ENCODE measurements around the gene IQCH. TPM values are rescaled to one million over a fixed set of nuclear protein-coding genes. Genes with fewer than 3 reads are reported as not detected.

The IQCH gene
- polyA plus RNA-seq, 3 donors: 0.03 TPM; not detected in 2

- no CpG with 5 or more reads among the region's 5 CpGs for WGBS (ENCODE audit: insufficient coverage)
- no peak for DNase-seq
- Histone ChIP-seq H3K79me2 (ENCODE audit: insufficient read depth, low read length) (no peaks in the 10 kb centered on the region), H3K4me3 (replicated peaks in 1 of 3; ENCODE audit: low read depth in 2 of 3, low read length in 3 of 3) (no peak overlapping the region), H3K36me3 (replicated peaks in 1 of 2; ENCODE audit: control insufficient read depth in 1 of 2, insufficient read depth in 2 of 2, low read length in 2 of 2) (no peaks in the 10 kb centered on the region), H4K20me1 (ENCODE audit: insufficient read depth, low read length) (no peaks in the 10 kb centered on the region), H2AFZ (ENCODE audit: insufficient read depth, low read depth, low read length, poor library complexity, severe bottlenecking) (no peak overlapping the region), H3K9me3 (replicated peaks in 1 of 2; ENCODE audit: control insufficient read depth in 1 of 2, insufficient read depth in 1 of 2, low read length in 2 of 2) (peaks cover 0 to 1% of the 10 kb centered on the region in 2 donors), H3K9ac (ENCODE audit: insufficient read depth, low read length, poor library complexity, severe bottlenecking) (no peak overlapping the region), H3K27me3 (ENCODE audit: control insufficient read depth in 2 of 2, insufficient read depth in 2 of 2, low read length in 2 of 2) (no peaks in the 10 kb centered on the region), H3K4me1 (ENCODE audit: control insufficient read depth in 1 of 2, insufficient read depth in 2 of 2, low read length in 2 of 2) (no peaks in the 10 kb centered on the region), H3K27ac (ENCODE audit: low read depth in 1 of 2, low read length in 2 of 2) (no peak overlapping the region), H3K4me2 (replicated peaks; ENCODE audit: extremely low read depth, low read length, poor library complexity, severe bottlenecking) (no peak overlapping the region)
- Mint-ChIP-seq H3K4me1 (no peaks in the 10 kb centered on the region), H3K27me3 (ENCODE audit: low read depth in 3 of 3) (no peaks in the 10 kb centered on the region), H3K4me3 (no peak overlapping the region), H3K36me3 (no peaks in the 10 kb centered on the region), H3K9me3 (peaks cover 0 to 3% (median 0%) of the 10 kb centered on the region in 7 donors), H3K27ac (no peak overlapping the region)
- TF ChIP-seq CTCF (IDR thresholded peaks at IDR 0.05): no peak
- intact Hi-C loops (cut with micrococcal nuclease): no loop called here
These were observed 103.8 kb downstream of the IQCH start for GRCh38 chr15:67358391-67358790.

GRCh38 chr15:67358812-67359211 lies 104.2 kb downstream of the IQCH start:
- Mint-ChIP-seq H3K36me3 (no peaks in the 10 kb centered on the region), H3K4me1 (no peaks in the 10 kb centered on the region), H3K4me3 (no peak overlapping the region), H3K27ac (no peak overlapping the region), H3K9me3 (peaks cover 0 to 2% (median 0%) of the 10 kb centered on the region in 7 donors), H3K27me3 (ENCODE audit: low read depth in 3 of 3) (no peaks in the 10 kb centered on the region)
- TF ChIP-seq CTCF (IDR thresholded peaks at IDR 0.05): no peak
- Histone ChIP-seq H3K9ac (ENCODE audit: insufficient read depth, low read length, poor library complexity, severe bottlenecking) (no peak overlapping the region), H3K79me2 (ENCODE audit: insufficient read depth, low read length) (no peaks in the 10 kb centered on the region), H3K4me2 (replicated peaks; ENCODE audit: extremely low read depth, low read length, poor library complexity, severe bottlenecking) (no peak overlapping the region), H3K4me1 (ENCODE audit: control insufficient read depth in 1 of 2, insufficient read depth in 2 of 2, low read length in 2 of 2) (no peaks in the 10 kb centered on the region), H3K4me3 (replicated peaks in 1 of 3; ENCODE audit: low read depth in 2 of 3, low read length in 3 of 3) (no peak overlapping the region), H4K20me1 (ENCODE audit: insufficient read depth, low read length) (no peaks in the 10 kb centered on the region), H3K36me3 (replicated peaks in 1 of 2; ENCODE audit: control insufficient read depth in 1 of 2, insufficient read depth in 2 of 2, low read length in 2 of 2) (no peaks in the 10 kb centered on the region), H3K9me3 (replicated peaks in 1 of 2; ENCODE audit: control insufficient read depth in 1 of 2, insufficient read depth in 1 of 2, low read length in 2 of 2) (no peaks in the 10 kb centered on the region), H3K27ac (ENCODE audit: low read depth in 1 of 2, low read length in 2 of 2) (no peak overlapping the region), H3K27me3 (ENCODE audit: control insufficient read depth in 2 of 2, insufficient read depth in 2 of 2, low read length in 2 of 2) (no peaks in the 10 kb centered on the region), H2AFZ (ENCODE audit: insufficient read depth, low read depth, low read length, poor library complexity, severe bottlenecking) (no peak overlapping the region)
- intact Hi-C loops (cut with micrococcal nuclease): no loop called here
- DNase-seq: no peak
- WGBS (ENCODE audit: insufficient coverage): 100% methylated on average over 1 of the region's 3 CpGs
